CD4-positive, alpha-beta T cell treated with Interferon alpha-2 for 1 hour (primary cell): ENCODE data around the gene HRH3.
A peak's percentile ranks its signal among the peaks of the same experiment; 100 is the strongest.

ENCODE experiments used
- DNase-seq, 2 donors: peaks; one replicate each; pipeline ENCODE4 v3.0.0-alpha.2; 2020 to 2022

Gene HRH3

DNA sequence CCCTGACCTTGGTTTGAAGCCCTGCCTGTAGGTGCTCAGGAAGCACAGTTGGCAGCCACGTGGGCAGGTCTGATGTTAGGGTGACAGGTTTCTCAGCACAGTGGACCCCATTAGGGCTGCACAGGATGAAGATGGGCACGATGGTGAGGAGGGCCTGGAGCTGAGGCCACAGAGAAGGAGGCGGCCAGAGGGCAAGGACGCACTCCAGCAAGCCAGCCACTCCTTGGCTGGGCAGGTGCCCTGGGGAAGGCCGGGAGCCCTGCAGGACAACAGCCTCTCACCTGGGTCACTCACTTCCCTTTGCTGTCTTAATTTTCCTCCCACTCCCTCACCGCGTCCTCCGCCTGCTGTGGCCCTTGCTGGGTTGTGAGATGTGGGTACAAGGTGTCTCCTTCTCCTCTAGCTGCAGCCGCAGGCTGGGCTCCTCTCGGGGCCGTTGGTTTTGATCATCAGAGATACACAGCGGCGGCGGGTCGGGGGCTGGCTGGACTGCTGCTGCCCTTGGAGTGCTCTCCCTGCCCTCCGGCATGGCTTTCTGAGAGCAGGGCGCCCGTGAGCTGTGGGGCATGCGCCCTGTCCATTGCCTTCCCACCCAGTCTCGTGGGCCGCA is 23.9 kb upstream of the HRH3 start:
- DNase-seq: no peak

DNA sequence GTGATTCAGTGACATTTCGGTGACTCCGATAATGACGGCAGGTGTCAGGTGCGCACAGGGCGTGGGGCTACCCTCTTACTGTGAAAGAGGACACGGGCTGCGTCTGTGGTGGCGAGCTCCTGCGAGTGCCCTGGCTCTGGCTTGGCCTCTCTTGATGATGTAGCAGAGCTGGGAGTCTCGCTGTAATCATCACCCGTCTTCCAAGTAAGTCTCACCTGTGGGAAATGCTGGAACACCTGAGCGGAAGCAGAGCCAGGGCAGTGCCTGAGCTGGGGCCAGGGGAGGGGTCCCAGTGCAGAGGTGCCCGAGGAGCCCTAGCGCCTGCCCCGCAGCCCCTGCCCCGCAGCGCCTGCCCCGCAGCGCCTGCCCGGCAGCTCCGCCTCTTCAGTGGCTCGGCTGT is 23.0 kb upstream of the HRH3 start:
- DNase-seq: no peak

DNA sequence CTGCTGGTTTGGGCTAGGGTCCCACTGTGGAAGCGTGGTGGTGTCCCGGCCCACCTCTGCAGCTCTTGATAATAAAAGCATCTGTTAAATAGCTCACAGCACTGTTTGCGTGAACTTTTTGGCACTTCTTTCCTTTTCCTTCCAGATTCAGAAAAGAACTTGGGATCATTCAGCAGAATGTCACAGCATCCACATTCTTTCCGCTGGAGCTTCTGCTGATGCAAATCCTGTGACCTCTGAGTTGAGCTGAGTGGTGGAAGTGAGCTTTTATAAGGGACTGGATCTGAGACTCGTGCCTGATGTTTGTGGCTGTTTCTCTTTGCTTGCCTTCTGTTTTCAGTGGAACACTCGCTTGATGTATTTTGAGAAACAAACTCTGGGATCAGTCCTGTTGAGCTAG is 22.1 kb upstream of the HRH3 start:
- DNase-seq: no peak

DNA sequence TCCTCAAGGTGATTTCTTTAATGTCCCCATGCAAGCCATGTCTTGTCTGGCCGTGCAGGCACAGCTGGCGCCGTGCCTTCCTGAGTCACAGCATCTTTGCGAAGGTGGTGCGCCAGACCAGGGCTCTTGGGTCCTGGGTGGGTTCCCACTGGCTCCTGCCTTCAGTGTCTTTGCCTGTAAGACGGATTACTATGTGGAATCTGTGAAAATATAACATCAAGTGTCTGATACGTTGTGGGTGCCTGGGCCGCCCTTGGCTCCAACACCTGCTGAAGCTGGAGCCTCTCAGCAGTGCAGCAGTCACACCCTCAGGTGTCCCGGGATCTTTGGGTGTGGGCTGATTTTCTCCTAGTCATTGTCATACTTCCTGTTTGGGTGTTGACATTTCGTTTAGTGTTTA is 21.4 kb upstream of the HRH3 start:
- no peak for DNase-seq

DNA sequence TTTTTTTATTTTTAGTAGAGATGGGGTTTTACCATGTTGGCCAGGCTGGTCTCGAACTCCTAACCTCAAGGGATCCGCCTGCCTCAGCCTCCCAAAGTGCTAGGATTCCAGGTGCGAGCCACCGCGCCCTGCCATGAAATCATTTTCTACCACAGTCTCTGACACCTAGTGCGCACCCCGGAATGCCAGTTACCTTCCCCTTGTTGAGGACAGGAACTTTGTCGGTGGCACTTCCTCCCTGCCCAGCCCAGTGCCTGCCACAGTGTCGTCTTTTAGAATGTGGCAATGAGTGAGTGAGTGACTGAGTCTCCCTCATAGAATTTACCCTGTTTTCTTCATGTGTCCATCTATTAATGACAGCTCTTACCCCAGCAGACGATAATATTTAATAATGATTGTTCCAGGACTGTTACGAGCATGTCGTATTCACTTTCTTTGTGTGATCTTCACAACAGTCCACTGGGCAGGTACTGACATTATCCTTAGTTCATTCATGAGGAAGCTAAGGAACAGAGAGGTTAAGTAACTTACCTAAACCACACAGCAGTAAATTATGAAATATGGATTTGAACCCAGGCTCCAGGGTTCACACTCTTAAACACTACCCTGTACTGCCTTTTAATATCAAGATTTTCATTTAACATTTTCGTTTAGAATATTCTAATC is 20.1 kb upstream of the HRH3 start:
- DNase-seq: no peak

DNA sequence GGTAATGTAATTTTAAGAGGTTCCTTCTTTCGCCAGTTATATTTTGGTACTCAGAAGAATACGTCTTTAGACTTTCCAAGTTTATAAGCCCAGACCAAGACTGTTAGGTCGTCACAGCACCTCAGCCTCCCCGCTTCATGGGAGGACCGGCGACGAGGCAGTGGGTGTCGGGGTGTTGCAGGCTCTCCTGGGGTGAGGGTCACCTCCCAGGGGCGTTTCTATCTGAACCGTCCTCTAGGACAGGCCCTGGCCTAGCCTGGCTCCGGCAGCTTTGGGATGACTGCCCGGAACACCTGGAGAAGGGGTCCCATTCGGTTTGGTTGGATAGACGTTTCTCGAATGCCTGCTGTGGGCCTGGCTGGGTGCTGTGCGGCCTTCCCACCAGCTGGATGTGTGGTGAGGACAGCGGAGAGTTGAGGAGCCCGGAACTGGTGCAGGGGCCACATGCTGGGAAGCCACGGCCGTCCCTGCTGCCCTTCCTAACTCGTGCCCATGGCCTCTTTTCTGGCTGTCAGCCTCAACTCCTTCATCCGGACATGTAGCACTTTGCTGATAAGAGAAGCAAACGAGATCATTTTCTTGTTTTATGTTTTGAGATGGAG is 19.3 kb upstream of the HRH3 start:
- DNase-seq: no peak

DNA sequence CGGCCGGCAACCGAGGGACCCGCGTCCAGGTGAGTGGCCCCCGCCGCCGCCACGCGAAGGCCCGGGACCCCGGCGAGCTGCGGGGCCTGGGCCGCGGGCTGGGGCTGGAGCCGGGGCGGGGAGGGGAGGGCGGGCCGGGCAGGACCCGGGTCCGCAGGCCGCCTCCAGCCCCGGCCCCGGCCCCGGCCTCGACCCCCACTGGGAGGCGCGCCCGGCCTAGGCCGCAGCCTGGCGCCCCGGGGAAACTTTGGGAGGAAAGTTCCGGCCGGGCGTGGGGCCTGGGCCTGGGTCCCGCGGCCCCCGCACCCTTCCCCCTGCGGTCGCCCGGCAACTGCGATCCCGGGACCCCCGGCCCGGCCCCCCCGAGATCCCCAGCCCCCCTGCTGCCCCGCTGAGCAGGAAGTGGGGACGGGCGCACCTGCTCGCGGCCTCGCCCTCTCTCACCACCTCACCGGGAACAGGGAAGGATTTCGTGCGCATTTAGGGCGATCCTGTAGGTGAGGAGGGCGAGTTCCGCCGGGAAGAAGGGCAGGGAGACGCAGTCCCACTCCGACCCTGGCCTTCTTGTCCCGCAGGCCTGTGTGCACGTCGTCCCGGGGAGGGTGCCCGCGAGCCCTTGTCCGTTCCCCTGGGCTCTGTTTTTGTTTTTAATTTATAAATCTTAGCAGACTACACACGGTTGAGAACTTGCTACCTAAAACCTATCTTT is 18.6 kb upstream of the HRH3 start:
- DNase-seq: peak in 1 of 2 donors; percentile 14

DNA sequence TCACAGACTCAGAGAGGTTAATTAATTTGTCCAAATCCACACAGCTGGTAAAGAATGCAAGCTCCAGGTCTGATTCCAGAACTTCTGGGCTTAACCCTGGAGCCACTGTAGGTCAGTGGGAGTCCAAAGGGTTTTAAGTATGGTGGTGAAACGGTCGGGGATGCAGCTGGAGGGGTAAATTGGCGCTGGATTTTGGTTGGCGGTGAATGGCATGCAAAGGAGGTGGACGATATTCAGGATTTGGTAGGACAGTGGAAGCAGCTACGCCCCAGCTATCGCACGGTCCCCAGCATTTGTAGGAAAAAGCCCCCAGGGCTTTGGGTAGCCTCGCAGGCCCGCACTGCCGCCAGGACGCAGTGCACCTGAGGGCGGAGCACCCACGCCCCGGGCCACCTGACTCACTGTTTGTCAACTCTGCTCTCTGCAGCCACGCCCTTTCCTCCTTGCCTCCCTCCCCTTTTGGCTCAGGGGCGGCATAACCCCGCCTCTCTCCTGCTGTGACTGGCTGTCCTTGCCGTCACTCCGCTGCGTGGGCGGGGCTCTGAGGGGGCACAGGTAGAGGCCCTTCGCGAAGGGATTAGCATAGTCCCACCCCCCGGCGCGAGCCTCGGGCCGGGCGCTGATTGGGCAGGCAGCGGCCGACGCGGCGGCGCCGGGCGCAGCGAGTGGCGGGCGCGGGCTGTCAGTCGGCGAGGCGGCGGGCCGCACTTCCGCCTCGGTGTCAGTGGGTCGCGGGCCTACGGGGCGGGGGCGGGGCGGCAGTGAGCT is 17.9 kb upstream of the HRH3 start, which contains the start of gene OSBPL2:
OSBPL2 (plus strand) TSS at position 721 of the 768 bp plus-strand sequence. CDS start 17,664 bp downstream, outside the sequence.
- peak; percentile 100 for DNase-seq

DNA sequence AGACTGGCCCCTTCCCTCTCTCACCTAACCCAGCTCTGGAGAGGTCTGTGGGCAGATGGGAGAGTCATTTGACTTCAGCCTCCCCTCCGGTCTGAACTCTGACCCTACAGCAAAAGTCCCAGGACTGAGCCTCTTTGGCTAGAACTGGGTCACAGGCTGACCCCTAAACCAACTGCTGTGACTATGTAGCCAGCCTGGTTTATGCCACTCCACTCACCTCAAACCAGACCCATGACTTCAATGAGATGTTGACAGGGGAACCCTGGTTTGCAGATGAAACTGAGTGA is 17.4 kb upstream of the HRH3 start:
- no peak for DNase-seq

DNA sequence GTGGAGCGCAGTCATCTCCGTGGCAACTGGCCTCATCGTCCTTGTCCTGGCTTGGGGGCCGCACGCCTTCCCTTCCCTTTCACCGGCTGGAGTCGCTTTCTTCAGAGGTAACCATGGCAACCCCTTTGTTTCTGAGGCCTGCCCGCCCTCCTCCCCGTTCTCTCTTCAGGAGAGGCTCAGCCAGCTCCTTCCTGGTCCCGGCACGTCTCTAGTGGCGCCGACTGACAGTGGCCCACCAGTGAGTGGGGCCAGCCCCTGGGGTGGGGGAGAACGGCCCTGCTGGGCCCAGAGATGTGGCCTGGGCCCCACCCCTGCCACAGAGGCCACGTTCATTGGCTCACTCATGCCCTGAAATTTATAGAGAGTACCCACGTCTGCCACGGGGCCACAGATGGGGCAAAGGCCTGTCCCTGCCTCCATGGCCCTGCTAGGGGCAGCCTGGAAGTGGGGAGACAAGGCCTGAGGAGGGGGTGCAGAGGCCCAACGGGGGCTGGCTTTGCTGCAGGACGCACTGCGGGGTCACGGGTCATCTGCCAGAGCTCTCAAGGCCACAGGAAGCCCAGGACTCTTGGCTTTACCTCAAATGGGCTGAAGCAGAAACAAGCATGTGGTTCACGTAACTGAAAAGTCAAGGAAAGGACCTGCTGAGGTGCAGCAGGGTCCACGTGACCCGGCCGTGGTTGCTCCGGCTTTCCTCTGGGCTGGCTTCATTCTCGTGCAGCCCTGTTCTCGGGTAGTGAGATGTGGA is 16.9 kb upstream of the HRH3 start:
- no peak for DNase-seq

DNA sequence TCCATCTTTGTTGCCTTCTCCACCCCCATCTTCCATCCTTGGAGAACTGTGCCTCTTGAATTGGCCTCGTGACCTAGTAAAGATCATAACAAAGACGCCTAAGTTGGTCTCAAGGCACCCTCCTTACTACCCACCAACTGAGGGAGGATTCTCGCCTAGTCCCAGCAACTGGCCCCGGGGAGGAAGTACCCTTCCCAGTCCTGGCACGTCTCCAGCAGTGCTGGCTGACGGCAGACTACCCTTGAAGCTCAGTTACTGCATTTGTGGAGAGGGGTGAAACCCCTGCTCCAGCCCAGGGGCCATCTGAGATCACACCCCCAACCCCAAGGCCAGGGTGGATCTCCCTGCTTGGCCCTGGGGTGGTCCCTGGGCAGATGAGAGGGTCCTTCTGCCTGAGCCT is 16.1 kb upstream of the HRH3 start:
- DNase-seq: no peak

DNA sequence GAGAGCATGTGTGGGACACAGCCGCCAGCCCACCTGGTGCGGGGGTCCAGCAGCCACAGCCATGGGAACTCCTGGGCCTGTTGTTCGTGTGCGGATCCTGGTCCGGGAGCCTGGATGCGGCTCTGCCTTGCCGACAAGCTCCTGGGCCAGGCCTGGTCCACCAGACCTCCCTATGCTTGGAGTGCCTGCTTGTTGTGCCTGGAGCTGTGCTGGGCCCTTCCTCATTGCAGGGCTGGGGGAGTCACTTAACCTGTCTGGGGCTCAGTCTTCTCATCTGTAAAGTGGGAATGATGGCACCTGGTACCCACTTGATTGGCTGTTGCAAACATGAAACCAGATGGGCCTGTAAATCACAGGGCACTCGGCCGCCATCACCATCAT is 15.7 kb upstream of the HRH3 start:
- DNase-seq: no peak

DNA sequence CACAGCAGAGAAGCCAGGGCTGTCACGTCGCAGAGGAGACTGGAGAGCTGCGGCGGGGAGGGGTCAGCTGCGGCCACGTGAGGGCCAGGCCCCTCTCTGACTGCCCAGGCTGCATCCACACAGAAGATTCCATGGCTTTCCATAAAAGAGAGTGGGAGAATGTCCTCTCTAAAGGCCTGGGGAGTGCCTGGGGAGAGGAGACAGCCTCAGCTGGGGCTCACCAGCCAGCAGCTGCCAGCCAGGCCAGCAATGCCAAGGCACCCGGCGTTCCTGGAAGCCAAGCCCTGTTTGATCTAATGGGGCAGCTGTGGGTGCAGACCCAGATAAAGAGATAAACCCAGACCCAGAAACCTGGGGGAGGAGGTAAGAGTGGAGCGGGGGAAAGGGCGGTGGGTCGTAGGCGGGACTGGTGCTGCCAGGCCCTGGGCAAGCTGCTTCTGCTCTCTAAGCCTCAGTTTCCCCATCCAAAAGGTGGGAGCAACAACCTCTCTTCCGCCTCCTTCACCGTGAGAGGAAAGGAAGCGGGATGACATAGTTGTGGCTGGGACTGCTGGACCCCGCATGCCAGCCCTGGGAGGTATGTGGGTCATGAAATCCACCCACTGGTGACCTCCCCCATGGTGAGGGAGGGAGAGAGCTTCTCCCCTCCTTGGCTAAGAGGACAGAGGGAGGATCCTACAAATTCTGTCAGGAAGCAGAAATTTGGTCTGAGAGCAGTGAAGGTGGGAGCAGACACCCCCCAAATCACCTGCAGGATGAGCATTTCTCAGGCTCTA is 15.1 kb upstream of the HRH3 start:
- no peak for DNase-seq

DNA sequence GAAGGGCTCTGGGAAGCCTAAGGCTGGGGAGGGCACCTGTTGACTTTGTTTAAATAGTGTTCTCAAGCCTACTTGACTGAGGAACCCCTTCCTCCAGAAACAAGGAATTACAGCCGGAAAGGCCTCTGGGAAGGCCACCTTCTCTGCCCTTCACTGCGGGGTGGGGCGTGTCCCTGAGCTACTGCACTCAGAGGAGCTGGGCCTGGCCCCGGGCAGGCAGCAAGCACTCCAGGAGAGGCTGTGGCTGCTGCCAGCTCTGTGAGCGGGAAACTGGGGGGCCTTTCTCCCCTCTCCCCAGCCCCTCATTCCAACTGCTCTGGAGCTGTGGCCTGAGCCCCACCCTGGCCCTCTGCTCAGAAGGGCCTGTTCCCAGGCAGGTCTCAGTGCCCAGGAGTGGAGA is 14.3 kb upstream of the HRH3 start:
- no peak for DNase-seq

DNA sequence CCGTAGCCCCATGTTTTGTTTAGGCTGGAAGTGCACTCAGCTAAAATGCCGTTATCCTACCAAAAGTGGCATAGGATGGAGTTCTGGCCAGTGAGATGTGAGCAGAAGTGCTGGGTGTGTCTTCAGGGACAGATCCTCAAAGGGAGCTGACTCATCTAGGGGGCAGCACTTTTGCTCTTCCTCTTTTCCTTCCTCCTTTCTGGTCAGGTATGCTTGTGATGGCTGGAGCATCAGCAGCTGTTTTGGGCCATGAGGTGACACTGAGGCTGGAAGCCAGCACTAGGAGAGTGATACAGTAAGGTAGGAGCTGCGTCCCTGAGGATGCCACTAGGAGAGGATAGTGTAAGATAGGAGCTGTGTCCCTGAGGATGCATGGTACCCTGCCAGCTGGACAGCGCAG is 13.6 kb upstream of the HRH3 start:
- no peak for DNase-seq

DNA sequence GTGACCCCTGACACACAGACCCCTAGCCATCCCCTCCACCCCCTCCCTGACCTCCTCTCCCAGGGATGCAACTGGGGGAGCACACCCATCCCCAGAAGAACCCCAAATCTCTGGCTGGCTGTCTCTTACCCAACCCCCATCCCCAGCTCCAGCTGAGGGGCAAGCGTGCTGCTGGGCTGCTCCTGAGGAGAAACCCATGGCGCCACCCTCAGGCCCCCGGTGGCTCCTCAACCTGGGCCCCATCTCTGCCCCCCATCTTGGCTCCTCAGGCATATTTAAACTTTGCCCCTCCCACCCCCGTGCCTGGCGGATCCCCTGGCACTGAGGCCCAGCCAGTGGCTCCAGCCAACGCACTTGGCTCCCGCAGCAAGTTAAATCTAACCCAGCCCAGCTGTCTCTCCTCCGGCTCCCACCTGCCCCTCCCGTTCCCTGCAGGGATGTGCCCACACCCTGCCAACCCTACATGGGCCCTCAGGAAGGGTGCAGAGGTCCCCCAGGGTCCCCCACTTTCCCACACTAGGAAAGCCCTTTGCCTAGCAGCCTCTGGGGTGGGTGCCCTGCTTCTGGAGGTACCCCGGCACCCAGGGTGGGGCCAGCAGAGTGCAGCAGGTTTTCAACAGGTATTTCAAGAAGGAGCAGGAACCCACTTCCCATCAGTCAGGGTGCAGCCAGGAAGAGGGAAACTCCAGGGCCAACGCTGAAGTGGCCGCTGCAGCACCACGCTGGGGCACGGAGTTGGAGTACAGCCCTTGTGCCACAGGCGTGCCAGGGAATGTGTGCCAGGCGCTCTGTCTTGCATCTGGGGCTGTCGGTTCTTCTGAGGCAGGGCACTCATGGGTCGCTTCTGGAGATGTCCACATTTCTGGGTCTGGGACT is 12.9 kb upstream of the HRH3 start:
- DNase-seq: no peak

DNA sequence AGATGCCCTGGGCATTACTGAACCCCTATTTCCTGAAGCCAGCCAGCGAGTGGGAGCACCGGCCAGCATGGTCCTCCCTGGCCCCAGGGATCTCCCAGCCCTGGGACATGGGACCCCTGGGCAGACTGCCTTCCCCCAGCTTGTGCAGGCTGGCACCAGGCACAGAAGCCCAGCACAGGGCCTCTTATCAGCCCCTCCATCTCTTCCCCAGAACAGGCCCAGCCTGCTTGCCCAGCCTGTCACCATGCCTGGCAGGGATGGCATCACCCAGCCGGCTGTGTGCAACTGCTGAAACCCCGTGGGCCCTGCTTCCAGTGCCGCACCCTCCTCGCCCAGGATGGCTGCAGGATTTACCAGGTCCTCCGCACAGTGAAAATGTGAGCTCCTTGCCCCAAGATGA is 12.1 kb upstream of the HRH3 start:
- DNase-seq: no peak

DNA sequence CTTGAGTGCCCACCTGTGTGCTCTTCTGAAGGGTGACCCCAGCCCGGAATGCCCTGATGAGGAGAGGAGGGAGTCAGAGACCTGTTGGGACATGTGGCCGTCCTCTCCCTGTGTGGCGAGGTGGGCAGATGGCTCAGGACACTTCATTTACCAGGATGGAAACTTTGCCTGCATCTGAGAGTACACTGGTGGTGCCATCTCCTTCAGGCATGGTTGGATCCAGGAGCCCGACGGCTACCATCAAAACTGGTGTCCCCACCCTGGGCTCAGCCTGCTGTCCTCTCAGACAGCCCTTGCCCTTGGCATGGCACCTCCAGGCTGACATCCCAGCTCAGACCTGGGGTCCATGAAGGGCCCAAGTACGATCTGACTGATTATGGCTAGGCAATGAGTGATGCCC is 11.2 kb upstream of the HRH3 start:
- DNase-seq: no peak

DNA sequence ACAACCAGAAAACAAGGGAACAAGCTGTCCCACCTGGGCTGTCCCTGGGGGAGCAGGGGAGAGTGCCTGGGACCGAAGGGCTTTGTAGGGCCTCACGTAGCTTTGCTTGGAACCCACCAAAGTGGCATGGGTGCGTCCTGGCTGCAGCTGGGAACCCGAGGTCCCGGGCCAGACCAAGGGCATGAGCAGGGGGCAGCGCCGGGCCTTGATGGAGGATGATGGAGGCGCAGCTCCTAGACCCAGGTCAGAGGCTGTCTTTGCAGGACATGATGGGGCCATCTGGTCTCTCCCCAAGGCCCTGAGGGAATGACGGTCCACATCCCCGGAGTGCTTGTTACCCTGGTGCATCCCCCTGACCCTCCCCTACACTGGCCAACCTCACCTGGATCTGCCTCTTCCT is 10.6 kb upstream of the HRH3 start:
- no peak for DNase-seq

DNA sequence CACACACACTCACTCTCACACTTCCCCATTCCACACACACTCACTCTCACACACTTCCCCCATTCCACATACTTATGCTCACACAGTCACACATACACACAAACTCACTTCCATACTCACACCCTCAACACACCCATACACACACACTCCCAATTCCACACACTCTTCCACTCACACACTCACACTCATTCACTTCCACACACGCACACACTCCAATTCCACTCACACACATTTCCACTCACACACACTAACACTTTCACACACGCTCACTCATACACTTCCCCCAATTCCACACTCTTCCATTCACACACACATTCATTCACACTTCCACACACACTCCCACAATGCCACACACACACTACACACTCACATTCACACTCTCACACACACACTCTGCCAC is 10.2 kb upstream of the HRH3 start:
- DNase-seq: no peak

DNA sequence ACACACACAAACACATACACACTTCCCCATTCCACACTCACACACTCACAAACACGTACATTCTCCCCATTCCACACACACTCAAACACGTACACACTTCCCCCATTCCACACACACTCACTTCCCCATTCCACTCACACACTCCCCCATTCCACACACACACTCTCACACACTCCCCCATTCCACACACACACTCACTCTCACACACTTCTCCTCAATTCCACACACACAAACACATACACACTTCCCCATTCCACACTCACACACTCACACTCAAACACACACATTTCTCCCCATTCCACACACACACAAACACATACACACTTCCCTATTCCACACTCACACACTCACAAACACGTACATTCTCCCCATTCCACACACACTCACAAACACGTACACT is 9.6 kb upstream of the HRH3 start:
- no peak for DNase-seq
